Measurements from ENCODE around the gene IL3RA.

- TF ChIP-seq POLR2A (IDR thresholded peaks at IDR 0.05; ENCODE audit: low read depth) (no peak), CTCF (IDR thresholded peaks at IDR 0.05) (no peak)
Observed at GRCh38 chrX:1341545-1342184, 5.1 kb downstream of the IL3RA start.
